ENCODE measurements around the gene ZRANB3. TPM values are rescaled to one million over a fixed set of nuclear protein-coding genes. Genes with fewer than 3 reads are reported as not detected.
"Not testable (repeated sequence)": the region's sequence is repeated elsewhere in the genome, so short reads cannot be mapped to it uniquely, and the experiment has no call there.

Gene ZRANB3
- total RNA-seq, 1 donor from 2014 or later, result 11.0 TPM

- no peak for DNase-seq (ENCODE audit: extremely low spot score, unreplicated experiment)
- Mint-ChIP-seq H3K4me1 (ENCODE audit: unreplicated experiment) (no peaks in the 10 kb centered on the region), H3K9me3 (ENCODE audit: unreplicated experiment) (peaks cover 19% of the 10 kb centered on the region), H3K27ac (ENCODE audit: unreplicated experiment) (no peak overlapping the region), H3K27me3 (ENCODE audit: unreplicated experiment) (no peaks in the 10 kb centered on the region), H3K4me3 (ENCODE audit: unreplicated experiment) (no peak overlapping the region), H3K36me3 (ENCODE audit: unreplicated experiment) (peaks cover 11% of the 10 kb centered on the region)
- TF ChIP-seq, protein P1, sequence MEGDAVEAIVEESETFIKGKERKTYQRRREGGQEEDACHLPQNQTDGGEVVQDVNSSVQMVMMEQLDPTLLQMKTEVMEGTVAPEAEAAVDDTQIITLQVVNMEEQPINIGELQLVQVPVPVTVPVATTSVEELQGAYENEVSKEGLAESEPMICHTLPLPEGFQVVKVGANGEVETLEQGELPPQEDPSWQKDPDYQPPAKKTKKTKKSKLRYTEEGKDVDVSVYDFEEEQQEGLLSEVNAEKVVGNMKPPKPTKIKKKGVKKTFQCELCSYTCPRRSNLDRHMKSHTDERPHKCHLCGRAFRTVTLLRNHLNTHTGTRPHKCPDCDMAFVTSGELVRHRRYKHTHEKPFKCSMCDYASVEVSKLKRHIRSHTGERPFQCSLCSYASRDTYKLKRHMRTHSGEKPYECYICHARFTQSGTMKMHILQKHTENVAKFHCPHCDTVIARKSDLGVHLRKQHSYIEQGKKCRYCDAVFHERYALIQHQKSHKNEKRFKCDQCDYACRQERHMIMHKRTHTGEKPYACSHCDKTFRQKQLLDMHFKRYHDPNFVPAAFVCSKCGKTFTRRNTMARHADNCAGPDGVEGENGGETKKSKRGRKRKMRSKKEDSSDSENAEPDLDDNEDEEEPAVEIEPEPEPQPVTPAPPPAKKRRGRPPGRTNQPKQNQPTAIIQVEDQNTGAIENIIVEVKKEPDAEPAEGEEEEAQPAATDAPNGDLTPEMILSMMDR (IDR thresholded peaks at IDR 0.05), result no peak
Measured at GRCh38 chr2:135299165-135299564, 231.9 kb downstream of the ZRANB3 start.

- not testable (repeated sequence) for DNase-seq (ENCODE audit: extremely low spot score, unreplicated experiment); H3K4me1 Mint-ChIP-seq (ENCODE audit: unreplicated experiment); H3K27ac Mint-ChIP-seq (ENCODE audit: unreplicated experiment); H3K27me3 Mint-ChIP-seq (ENCODE audit: unreplicated experiment); H3K36me3 Mint-ChIP-seq (ENCODE audit: unreplicated experiment); H3K4me3 Mint-ChIP-seq (ENCODE audit: unreplicated experiment)
- H3K9me3 Mint-ChIP-seq (ENCODE audit: unreplicated experiment), result peaks cover 32% of the 10 kb centered on the region
Measured at GRCh38 chr2:135287121-135287520, 243.9 kb downstream of the ZRANB3 start.

DNA sequence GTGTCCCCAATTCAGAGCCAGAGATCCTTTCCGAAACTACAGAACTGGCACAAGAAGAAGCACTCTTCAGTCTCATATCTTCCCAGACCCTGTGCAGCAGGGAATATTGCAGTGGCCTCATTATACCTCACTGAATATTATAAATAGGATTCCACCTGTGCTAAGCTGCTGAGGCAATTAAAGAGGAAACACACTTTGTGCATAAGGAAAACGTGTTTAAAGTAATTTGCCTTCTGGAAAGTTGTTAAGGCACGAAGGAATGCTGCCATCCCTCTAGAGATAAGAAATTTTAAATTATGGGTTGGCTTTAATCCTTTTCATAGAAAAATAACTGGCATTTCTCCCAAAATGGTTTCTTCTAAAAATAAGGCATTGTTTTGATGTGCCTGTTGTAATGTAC, 245.6 kb downstream of the ZRANB3 start:
- no peak overlapping the region for H3K27ac Mint-ChIP-seq (ENCODE audit: unreplicated experiment)

DNA sequence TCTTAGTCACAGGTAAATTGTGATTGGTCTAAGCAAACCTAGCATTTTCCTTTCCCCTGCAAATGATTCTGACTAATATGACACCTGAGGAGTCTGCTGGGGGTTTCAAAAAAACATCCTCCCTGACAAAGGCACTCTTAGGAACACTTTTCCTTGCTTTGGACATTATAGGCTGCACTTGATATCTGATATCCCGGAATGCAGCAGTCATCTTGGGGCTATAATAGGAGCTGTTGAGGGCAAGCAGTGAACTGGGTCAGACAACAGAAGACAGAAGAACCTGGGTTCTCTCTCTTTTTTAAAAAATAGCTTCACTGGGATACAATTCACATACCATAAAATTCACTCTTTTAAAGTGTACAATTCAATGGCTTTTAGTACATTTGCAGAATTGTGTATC, 249.6 kb downstream of the ZRANB3 start:
- H3K9me3 Mint-ChIP-seq (ENCODE audit: unreplicated experiment), result no peaks in the 10 kb centered on the region
- H3K36me3 Mint-ChIP-seq (ENCODE audit: unreplicated experiment), result no peaks in the 10 kb centered on the region
- no peak for DNase-seq (ENCODE audit: extremely low spot score, unreplicated experiment)
- H3K27me3 Mint-ChIP-seq (ENCODE audit: unreplicated experiment), result no peaks in the 10 kb centered on the region
- H3K4me1 Mint-ChIP-seq (ENCODE audit: unreplicated experiment), result no peaks in the 10 kb centered on the region
- H3K4me3 Mint-ChIP-seq (ENCODE audit: unreplicated experiment), result no peak overlapping the region
- H3K27ac Mint-ChIP-seq (ENCODE audit: unreplicated experiment), result no peak overlapping the region
- TF ChIP-seq, protein P1 (IDR thresholded peaks at IDR 0.05), result no peak

More for the DNA sequence above, 245.6 kb downstream of the ZRANB3 start:
- Mint-ChIP-seq H3K9me3 (ENCODE audit: unreplicated experiment) (peaks cover 29% of the 10 kb centered on the region), H3K36me3 (ENCODE audit: unreplicated experiment) (peaks cover 5% of the 10 kb centered on the region), H3K4me1 (ENCODE audit: unreplicated experiment) (no peaks in the 10 kb centered on the region), H3K4me3 (ENCODE audit: unreplicated experiment) (no peak overlapping the region), H3K27me3 (ENCODE audit: unreplicated experiment) (no peaks in the 10 kb centered on the region)
- TF ChIP-seq, protein P1 (IDR thresholded peaks at IDR 0.05), result no peak
- no peak for DNase-seq (ENCODE audit: extremely low spot score, unreplicated experiment)

- Mint-ChIP-seq H3K9me3 (ENCODE audit: unreplicated experiment) (no peaks in the 10 kb centered on the region), H3K4me1 (ENCODE audit: unreplicated experiment) (no peaks in the 10 kb centered on the region), H3K27ac (ENCODE audit: unreplicated experiment) (no peak overlapping the region), H3K36me3 (ENCODE audit: unreplicated experiment) (no peaks in the 10 kb centered on the region), H3K4me3 (ENCODE audit: unreplicated experiment) (no peak overlapping the region), H3K27me3 (ENCODE audit: unreplicated experiment) (no peaks in the 10 kb centered on the region)
- TF ChIP-seq, protein P1 (IDR thresholded peaks at IDR 0.05), result no peak
- no peak for DNase-seq (ENCODE audit: extremely low spot score, unreplicated experiment)
Measured at GRCh38 chr2:135279209-135279608, 251.8 kb downstream of the ZRANB3 start.

- TF ChIP-seq, protein P1 (IDR thresholded peaks at IDR 0.05), result no peak
- H3K4me1 Mint-ChIP-seq (ENCODE audit: unreplicated experiment), result no peaks in the 10 kb centered on the region
- H3K27ac Mint-ChIP-seq (ENCODE audit: unreplicated experiment), result no peak overlapping the region
- DNase-seq (ENCODE audit: extremely low spot score, unreplicated experiment), result no peak
- H3K9me3 Mint-ChIP-seq (ENCODE audit: unreplicated experiment), result no peaks in the 10 kb centered on the region
- no peaks in the 10 kb centered on the region for H3K27me3 Mint-ChIP-seq (ENCODE audit: unreplicated experiment)
- no peak overlapping the region for H3K4me3 Mint-ChIP-seq (ENCODE audit: unreplicated experiment)
- peaks cover 3% of the 10 kb centered on the region for H3K36me3 Mint-ChIP-seq (ENCODE audit: unreplicated experiment)
Measured at GRCh38 chr2:135276525-135276924, 254.5 kb downstream of the ZRANB3 start.
